DOHH2 (cell line): ENCODE measurements around the gene PRKN.

ENCODE experiments used
- H3F3A ChIP-seq: fragments of 200-600 bp; sonication (generic), shearing (Covaris generic); 2 replicates; pipeline ENCODE4 v1.6.0; 2016; ENCODE audit warnings: antibody characterized with exemption, mild to moderate bottlenecking; ENCODE audit not compliant: control insufficient read depth, insufficient read depth
- H3K27ac ChIP-seq: fragments of 200-600 bp; sonication (generic); 2 replicates; pipeline ENCODE4 v1.5.1; 2014; ENCODE audit warnings: low read depth, mild to moderate bottlenecking, low read length, moderate library complexity
- H3K27me3 ChIP-seq: fragments of 200-600 bp; sonication (generic); 2 replicates; pipeline ENCODE4 v1.6.1; 2014; ENCODE audit warnings: mild to moderate bottlenecking, low read length, mixed read lengths; ENCODE audit not compliant: control insufficient read depth
- H3K36me3 ChIP-seq: fragments of 200-600 bp; sonication (generic); 2 replicates; pipeline ENCODE4 v1.6.1; 2014; ENCODE audit warnings: mild to moderate bottlenecking, low read length, moderate library complexity, mixed read lengths; ENCODE audit not compliant: control insufficient read depth
- H3K4me1 ChIP-seq: fragments of 200-600 bp; sonication (generic); 2 replicates; pipeline ENCODE4 v1.6.1; 2014; ENCODE audit warnings: mild to moderate bottlenecking, low read length, mixed read lengths; ENCODE audit not compliant: control insufficient read depth
- H3K4me2 ChIP-seq: fragments of 200-600 bp; sonication (generic); 2 replicates; pipeline ENCODE4 v1.6.0; 2014; ENCODE audit warnings: mild to moderate bottlenecking, low read length, moderate library complexity
- H3K4me3 ChIP-seq: fragments of 200-600 bp; sonication (generic); 2 replicates; pipeline ENCODE4 v1.5.1; 2014; ENCODE audit warnings: mild to moderate bottlenecking, low read length, mixed read lengths
- H3K79me2 ChIP-seq: fragments of 200-600 bp; sonication (generic); 2 replicates; pipeline ENCODE4 v1.6.1; 2014; ENCODE audit warnings: mild to moderate bottlenecking, low read length, mixed read lengths; ENCODE audit not compliant: control insufficient read depth
- H3K9me2 ChIP-seq: fragments of 200-600 bp; sonication (generic); replicated peaks from 2 replicates; pipeline ENCODE4 v1.6.1; 2014; ENCODE audit warnings: mild to moderate bottlenecking, low read length, mixed read lengths; ENCODE audit not compliant: control insufficient read depth
- H3K9me3 ChIP-seq: fragments of 200-600 bp; sonication (generic); 2 replicates; pipeline ENCODE4 v1.6.1; 2014; ENCODE audit warnings: antibody characterized with exemption, low read length, mixed read lengths; ENCODE audit not compliant: control insufficient read depth, insufficient read depth
- H4K20me1 ChIP-seq: fragments of 200-600 bp; sonication (generic); 2 replicates; pipeline ENCODE4 v1.6.0; 2014; ENCODE audit warnings: low read depth, mild to moderate bottlenecking, antibody characterized with exemption, low read length, moderate library complexity; ENCODE audit not compliant: control insufficient read depth, insufficient read depth
- CTCF ChIP-seq: fragments of 200-600 bp; sonication (generic); IDR thresholded peaks from one replicate; pipeline ENCODE4 v1.5.1; 2014; ENCODE audit warnings: antibody characterized with exemption, mild to moderate bottlenecking, low read depth, low read length; ENCODE audit not compliant: poor library complexity, severe bottlenecking
- EZH2phosphoT487 ChIP-seq: fragments of 200-600 bp; sonication (generic); IDR thresholded peaks from 2 replicates; pipeline ENCODE4 v1.6.1; 2017; ENCODE audit warnings: borderline replicate concordance, mild to moderate bottlenecking, antibody characterized with exemption, low read length, moderate library complexity, mixed read lengths

PRKN gene

DNA sequence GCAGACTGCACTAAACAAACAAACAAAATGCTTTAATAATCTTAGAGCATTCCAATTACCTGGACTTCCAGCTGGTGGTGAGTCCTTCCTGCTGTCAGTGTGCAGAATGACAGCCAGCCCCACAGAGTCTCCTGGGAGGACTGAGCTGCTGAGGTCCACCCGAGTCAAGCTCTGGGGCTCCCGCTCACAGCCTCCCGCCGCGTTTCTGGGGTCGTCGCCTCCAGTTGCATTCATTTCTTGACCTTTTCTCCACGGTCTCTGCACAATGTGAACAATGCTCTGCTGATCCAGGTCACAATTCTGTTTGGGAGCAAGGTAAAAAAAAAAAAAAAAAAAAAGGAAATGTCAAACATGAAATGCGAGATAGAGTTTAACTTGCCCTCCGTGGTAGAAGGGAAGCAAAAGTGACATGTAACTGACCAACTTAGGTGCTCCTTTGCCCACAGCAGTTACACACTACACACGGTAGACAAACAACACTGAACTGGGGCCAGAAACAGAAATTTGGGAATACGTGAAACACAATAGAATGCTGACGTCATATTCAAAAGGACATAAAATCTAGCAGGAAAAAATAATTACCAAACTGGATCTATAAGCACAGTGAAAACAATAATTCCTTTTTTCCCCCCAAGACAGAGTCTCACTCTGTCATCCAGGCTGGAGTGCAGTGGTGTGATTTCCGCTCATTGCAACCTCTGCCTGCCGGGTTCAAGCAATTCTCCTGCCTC, 464.9 kb downstream of the PRKN start:
- Histone ChIP-seq H3K4me2 (no peak overlapping the region), H3K9me3 (no peaks in the 10 kb centered on the region), H3K9me2 (no peaks in the 10 kb centered on the region; the same call in 1 of the 2 replicates), H3K27me3 (no peaks in the 10 kb centered on the region), H3F3A (no peaks in the 10 kb centered on the region), H3K79me2 (no peaks in the 10 kb centered on the region), H3K4me3 (no peak overlapping the region), H3K36me3 (no peaks in the 10 kb centered on the region), H3K4me1 (no peaks in the 10 kb centered on the region), H3K27ac (no peak overlapping the region), H4K20me1 (no peaks in the 10 kb centered on the region)
- TF ChIP-seq EZH2phosphoT487: no peak
- no peak for TF ChIP-seq CTCF

DNA sequence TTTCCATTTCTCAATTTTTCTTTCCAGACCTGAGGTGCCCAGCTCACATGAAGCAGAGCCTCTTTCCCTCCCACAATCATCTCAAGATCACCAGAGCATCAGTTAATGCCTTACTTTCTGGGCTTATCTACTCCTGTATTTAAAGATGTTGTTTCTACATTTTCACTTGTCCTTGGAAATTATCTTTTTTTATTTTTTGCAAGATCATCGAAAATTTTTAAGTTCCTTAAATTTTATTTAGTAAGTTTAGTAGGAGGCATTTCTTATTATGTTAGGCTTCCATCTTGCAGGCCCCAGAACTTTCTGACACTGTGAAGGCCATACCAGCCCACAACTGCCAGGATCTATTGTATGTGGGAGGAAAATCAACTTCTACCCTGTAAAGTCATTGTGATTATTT, 466.0 kb downstream of the PRKN start:
- TF ChIP-seq CTCF (no peak), EZH2phosphoT487 (no peak)
- H3K79me2 ChIP-seq: no peaks in the 10 kb centered on the region
- no peaks in the 10 kb centered on the region for H3K9me3 ChIP-seq
- H3K4me2 ChIP-seq: no peak overlapping the region
- no peaks in the 10 kb centered on the region for H4K20me1 ChIP-seq
- H3K4me3 ChIP-seq: no peak overlapping the region
- H3K27ac ChIP-seq: no peak overlapping the region
- H3K4me1 ChIP-seq: no peaks in the 10 kb centered on the region
- H3F3A ChIP-seq: no peaks in the 10 kb centered on the region
- no peaks in the 10 kb centered on the region for H3K27me3 ChIP-seq
- H3K36me3 ChIP-seq: no peaks in the 10 kb centered on the region
- no peaks in the 10 kb centered on the region for H3K9me2 ChIP-seq

- TF ChIP-seq EZH2phosphoT487 (no peak), CTCF (no peak)
- no peaks in the 10 kb centered on the region for H3K79me2 ChIP-seq
- H3K36me3 ChIP-seq: no peaks in the 10 kb centered on the region
- no peaks in the 10 kb centered on the region for H3K4me1 ChIP-seq
- no peaks in the 10 kb centered on the region for H3K9me3 ChIP-seq
- H4K20me1 ChIP-seq: no peaks in the 10 kb centered on the region
- H3K27ac ChIP-seq: no peak overlapping the region
- no peaks in the 10 kb centered on the region for H3F3A ChIP-seq
- no peaks in the 10 kb centered on the region for H3K27me3 ChIP-seq
- H3K4me3 ChIP-seq: no peak overlapping the region
- H3K4me2 ChIP-seq: no peak overlapping the region
- no peaks in the 10 kb centered on the region for H3K9me2 ChIP-seq
Observed at GRCh38 chr6:162260027-162260426, 467.5 kb downstream of the PRKN start.
